Stimulated activated CD8-positive, alpha-beta memory T cell treated with anti-CD3 and anti-CD28 coated beads, Interleukin-2, amount 100 ng/mL, for 48 hours (primary cell): ENCODE measurements around the gene UNC5B.

Source experiments
- DNase-seq, 2 donors: peaks; one replicate each; pipeline ENCODE4 v3.0.0-alpha.2; 2020; ENCODE audit warnings: low read depth in 2 of 2

The UNC5B gene

DNA sequence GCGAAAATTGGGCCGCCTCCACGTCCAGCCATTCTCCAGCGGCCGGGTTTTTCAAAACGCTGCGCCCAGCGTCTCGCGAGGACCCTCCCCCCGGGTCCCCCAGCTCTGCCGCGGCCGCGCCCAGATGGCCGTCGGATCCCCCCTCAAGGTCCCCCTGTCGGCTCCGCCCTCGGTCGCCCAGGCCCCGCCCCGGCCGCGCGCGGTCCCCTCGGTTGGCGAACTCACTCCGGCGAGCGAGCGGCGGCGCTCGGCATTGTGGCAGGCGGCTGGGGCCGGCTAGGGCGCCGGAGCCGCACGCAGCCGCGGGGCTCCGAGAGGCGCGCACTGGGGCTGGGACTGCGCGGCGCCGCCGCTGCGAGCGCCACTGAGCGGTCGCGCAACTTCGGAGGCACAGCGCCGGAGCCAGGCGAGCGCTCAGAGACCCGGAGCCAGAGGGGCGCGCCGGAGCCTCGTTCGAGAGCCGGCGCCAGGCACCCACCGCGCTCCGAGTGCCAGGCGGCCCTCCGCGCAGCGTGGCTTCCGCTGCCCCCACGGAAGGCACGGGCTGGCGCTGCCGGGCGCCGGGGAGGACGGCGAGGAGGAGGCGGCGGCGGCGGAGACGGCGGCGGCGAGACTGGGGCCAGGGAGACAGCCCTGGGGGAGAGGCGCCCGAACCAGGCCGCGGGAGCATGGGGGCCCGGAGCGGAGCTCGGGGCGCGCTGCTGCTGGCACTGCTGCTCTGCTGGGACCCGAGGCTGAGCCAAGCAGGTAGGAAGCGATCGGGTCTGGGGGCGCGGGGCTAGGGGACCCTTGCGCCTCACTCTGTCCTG, at the start of gene UNC5B:
TSS of gene UNC5B (plus strand) at position 253 of the 809 bp plus-strand sequence. CDS start at position 669, 416 bp downstream.
- peak; percentile 49 to 58 for DNase-seq

GRCh38 chr10:71173466-71173865, 38.9 kb upstream of the UNC5B start:
- no peak for DNase-seq

GRCh38 chr10:71176661-71177060, 35.7 kb upstream of the UNC5B start:
- DNase-seq: no peak

- DNase-seq: no peak
These were observed 34.6 kb upstream of the UNC5B start for GRCh38 chr10:71177651-71178199.

GRCh38 chr10:71178880-71179279, 33.5 kb upstream of the UNC5B start:
- DNase-seq: no peak

DNA sequence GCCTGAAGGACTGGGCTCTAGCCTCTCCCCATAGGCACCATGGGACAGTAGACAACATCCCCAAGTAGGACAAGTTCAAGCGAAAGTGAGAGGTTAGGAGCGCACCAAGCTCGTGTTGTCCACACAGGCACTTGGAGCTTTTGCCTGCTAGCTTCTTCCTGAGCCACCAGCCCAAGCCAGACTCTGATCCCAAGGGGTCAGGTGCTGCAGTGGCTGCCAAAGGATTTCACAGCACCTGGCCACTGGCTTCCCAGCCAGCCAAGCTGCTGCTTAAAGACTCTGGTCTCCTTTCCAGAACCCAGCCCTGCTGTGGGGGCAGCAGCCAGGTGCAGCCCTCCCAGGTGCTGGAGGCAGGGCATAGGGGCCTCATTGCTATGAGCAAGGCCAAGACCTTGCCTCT, 33.0 kb upstream of the UNC5B start:
- DNase-seq: no peak

GRCh38 chr10:71184421-71184820, 27.9 kb upstream of the UNC5B start:
- no peak for DNase-seq

GRCh38 chr10:71185209-71185608, 27.2 kb upstream of the UNC5B start:
- DNase-seq: no peak

DNA sequence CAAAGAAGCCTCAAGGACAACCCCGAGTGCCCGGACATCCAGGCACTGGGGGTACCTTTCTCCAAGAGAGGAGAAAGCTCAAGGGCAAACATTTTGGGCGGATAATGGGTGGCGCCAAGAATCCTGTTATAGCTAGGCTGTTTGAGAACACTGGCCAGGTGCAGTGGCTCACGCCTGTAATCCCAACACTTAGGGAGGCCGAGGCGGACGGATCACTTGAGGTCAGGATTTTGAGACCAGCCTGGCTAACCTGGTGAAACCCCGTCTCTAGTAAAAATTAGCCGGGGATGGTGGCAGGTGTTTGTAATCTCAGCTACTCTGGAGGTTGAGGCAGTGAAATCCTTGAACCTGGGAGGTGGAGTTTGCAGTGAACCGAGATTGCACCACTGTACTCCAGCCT, 25.2 kb upstream of the UNC5B start:
- DNase-seq: no peak

- DNase-seq: no peak
These were observed 24.8 kb upstream of the UNC5B start for GRCh38 chr10:71187600-71187999.

DNA sequence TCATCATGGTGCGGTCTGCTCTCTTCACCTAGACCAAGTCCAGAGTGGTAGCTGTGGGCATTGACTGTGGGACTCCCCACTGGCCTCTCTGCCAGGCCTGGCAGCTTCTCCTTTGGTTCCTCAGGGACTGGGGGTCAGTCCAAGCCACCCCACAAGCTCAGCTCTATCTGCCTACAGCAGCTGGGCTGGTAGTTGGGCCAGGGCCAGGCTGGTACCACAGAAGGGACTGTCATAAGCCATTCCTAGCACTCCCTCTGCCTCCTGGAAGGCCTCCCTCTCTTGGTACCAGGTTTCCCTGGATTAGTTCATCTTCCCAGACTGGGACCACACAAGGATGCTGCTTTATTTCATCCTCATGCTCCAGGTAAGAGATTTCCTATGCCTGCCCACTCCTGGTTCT, 24.2 kb upstream of the UNC5B start:
- no peak for DNase-seq

DNA sequence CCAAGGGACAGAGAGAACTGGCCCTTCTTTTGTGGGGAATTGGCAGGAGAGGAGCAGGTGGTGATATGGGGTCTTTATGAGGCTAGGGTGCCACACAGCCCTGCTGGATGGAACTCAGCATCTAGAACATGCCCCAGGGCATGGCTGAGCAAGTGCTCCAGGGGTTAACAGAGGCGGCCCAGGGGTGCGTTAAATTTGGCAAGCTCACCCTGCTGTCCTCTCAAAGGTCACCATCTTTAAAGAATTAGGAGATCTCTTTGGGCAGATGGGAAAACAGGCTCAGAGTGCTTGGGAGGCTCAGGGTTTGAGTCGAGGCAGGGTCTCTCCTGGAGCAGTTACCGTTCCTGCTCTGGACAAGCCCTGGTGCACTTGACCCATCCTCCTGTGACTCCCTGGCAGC, 21.4 kb upstream of the UNC5B start:
- DNase-seq: no peak

GRCh38 chr10:71191551-71192076, 20.8 kb upstream of the UNC5B start:
- no peak for DNase-seq

DNA sequence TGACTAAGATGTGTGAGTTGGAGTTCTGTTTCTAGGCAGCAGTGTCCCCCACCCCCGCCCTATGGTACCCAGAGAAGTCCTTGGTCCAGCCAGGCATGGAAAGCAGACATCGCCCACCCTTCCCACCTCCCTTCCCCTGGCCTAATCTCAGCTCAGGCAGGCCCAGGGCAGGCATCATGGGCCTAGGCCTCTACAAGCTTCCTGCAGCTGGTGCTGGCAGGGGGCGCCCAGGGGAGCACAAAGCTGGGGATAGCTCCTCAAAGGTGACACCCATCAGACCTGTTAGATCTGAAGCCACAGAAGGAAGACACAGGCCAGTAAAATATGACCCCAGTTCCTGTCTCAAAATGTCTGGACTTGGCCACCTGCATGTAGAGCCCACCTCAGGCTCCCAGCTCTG, 18.9 kb upstream of the UNC5B start:
- DNase-seq: no peak

DNA sequence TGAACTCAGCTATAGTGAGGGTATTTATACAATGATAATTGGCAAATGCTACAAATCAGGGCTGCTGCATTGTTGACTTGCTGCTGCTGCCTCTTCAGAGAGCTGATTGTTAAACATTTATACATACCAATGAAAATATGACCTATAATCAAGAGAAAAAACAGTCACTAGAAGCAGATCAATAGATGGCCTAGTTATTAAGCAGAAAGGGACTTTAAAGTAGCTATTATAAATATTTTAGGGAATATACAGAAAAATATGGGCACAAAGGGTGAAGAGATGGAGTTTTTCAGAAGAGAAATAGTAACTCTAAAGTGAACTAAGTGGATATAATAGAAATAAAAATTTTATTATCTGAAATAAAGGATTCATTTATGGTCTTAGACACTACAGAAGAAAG, 14.4 kb upstream of the UNC5B start:
- DNase-seq: no peak

DNA sequence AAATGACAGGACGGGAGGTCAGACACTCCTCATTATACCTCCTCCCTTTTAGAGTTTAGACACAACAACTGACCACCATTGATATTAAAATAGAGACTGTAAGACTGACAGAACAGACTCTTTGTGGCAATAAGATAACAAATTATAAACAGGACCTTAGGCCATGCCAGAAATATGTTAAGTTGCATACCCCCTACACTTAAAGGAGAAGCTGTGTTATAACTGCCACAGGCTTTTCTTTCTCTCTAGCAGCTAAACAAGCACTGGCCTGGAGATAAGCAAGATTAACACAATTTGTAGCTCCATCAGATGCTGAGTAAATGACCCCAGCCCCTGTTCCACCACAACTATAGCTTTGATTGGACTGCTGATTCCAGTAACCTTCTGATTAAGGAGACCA, 10.5 kb upstream of the UNC5B start:
- DNase-seq: no peak

DNA sequence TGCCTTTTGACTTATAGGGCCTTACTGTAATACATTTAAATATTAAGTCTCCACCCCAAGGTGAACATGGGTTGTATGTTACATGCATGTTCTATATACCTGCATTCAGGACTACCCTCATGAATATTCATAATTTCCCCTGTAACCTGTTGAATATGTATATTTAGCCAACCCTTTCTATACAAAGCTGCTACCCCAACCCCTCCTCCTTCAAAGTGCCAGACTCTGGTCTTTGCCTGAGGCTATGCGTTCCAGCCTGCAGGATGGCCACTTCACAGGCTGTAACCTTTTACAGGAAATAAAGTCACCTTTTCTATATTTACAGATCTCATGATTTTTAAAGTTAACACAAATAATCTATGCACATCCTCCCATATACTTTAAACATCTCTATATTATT, 10.1 kb upstream of the UNC5B start:
- no peak for DNase-seq

- no peak for DNase-seq
These were observed 9.2 kb upstream of the UNC5B start for GRCh38 chr10:71203124-71203523.

DNA sequence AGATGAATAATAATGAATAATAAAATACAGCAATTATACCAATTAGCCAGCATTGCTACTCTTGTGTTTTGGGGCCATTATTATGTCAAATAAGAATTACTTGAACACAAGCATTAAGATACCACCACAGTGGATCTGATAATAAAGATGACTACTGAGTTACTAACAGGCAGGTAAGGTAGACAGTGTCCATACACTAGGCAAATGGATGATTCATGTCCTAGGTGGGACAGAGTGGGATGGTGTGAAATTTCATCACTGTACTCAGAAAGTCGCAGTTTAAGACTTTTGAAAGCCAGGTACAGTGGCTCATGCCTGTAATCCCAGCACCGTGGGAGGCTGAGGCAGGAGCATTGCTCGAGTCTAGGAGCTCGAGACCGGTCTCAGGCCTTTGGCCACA, 8.7 kb upstream of the UNC5B start:
- no peak for DNase-seq

DNA sequence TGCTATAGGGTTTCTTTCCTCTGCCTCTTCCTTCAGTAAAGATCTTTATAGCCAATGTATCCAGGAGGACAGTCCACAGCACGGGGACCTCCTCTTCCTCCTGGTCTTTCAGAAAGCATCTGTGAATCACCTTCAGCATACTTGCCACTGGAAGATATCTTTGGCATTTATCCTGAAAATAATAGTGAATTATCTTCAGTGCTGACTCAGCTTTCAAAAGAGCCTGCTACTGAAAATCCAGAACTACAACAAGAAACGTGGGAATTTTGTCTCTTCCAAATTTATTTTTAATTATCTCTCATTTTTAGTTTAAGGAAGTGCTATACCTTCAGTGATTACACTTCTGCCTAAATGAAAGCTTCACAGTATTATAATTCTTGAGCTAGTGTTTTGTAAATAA, 7.6 kb upstream of the UNC5B start:
- DNase-seq: no peak

DNA sequence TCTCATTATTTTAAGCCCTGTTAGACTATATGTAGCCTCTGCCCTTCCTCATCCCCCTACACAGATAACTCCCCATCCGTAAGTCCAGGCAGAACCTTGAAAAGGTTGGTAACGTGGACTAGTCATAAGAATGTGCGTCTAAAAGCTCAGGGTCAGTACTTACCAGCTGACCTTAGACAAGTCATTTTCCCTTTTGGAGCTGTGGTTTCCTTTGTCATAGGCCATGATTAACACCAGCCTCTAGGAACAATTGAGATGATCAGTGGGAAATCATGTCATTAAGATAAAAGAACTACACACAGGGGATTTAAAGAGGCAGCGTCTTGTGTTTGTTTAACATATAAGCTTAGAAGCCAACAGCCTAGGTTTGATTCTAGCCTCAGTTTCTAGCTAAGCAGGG, 6.9 kb upstream of the UNC5B start:
- no peak for DNase-seq

DNA sequence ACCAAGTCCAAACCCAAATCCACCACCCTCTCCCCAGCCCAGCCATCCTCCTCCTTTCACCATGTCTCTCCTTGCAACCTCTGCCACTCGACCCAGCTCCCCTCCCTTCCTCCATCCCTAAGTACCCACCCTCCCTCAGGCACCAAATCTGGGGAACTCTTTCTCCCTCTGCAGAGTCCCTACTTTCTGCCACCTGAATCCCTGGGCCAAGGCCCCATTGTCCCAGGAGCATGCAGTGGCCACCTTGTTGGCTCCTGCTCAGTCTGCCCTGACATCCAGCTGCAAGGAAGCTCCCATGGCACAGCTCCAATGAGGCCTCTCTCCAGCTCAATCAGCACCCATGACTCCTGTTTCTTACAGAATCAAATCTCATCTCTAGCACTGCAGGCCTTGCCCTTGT, 5.5 kb upstream of the UNC5B start:
- no peak for DNase-seq

DNA sequence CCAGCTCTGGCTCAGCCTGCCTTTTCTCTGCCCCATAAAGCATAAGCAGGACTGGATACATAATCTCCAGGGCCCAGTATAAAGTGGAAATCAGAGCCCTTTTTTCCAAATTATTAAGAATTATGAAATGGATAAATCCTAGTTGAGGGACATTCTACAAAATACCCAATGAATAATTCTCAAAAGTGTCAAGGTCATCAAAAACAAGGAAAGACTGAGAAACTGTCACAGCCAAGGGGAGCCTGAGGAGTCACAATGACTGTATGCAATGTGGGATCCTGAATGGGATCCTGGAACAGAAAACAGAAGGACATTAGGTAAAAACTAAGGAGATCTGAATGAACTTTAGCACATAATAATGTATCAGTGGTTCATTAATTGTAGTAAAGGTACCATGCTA, 4.8 kb upstream of the UNC5B start:
- DNase-seq: no peak

DNA sequence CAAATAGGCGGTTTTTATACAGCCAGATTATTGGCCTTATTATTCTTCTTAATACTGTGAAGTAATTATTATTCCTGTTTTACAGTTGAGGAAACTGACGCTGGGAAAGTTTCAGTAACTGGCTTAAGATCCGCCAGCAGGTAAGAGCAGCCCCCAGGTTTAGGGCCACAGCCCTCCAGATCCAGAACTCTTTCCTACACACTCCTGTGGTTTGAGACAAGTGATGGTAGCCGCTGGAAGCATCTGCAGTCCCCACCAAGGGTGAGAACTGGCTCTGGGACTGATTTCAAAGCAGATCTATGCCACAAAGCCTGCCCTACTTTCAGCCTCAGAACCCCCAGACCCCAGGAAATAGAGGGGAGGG, 3.0 kb upstream of the UNC5B start:
- no peak for DNase-seq
